ENCODE data around the gene QSOX1.
"Not testable (repeated sequence)": the region's sequence is repeated elsewhere in the genome, so short reads cannot be mapped to it uniquely, and the experiment has no call there.

Gene QSOX1

GRCh38 chr1:180192172-180192571 is 37.5 kb downstream of the QSOX1 start:
- no peak for FAIRE-seq

GRCh38 chr1:180193141-180194047 is 38.7 kb downstream of the QSOX1 start:
- no peak for FAIRE-seq

GRCh38 chr1:180194048-180194425 is 39.4 kb downstream of the QSOX1 start:
- FAIRE-seq = no peak

GRCh38 chr1:180194546-180195207 is 40.0 kb downstream of the QSOX1 start:
- no peak for FAIRE-seq

GRCh38 chr1:180195401-180195800 is 40.7 kb downstream of the QSOX1 start:
- no peak for FAIRE-seq

- no peak for FAIRE-seq
Measured at GRCh38 chr1:180195916-180196315, 41.2 kb downstream of the QSOX1 start.

- no peak for FAIRE-seq
Measured at GRCh38 chr1:180196436-180197003, 41.9 kb downstream of the QSOX1 start.

GRCh38 chr1:180197231-180197630 is 42.6 kb downstream of the QSOX1 start:
- no peak for FAIRE-seq

GRCh38 chr1:180198196-180198595 is 43.5 kb downstream of the QSOX1 start:
- no peak for FAIRE-seq

- no peak for FAIRE-seq
Measured at GRCh38 chr1:180198611-180199010, 43.9 kb downstream of the QSOX1 start.

GRCh38 chr1:180199018-180199417 is 44.3 kb downstream of the QSOX1 start:
- no peak for FAIRE-seq

- FAIRE-seq = no peak
Measured at GRCh38 chr1:180201451-180202200, 47.0 kb downstream of the QSOX1 start.

- not testable (repeated sequence) for FAIRE-seq
Measured at GRCh38 chr1:180202588-180202987, 47.9 kb downstream of the QSOX1 start.

- FAIRE-seq = no peak
Measured at GRCh38 chr1:180204231-180204630, 49.6 kb downstream of the QSOX1 start.

GRCh38 chr1:180206581-180206980 is 51.9 kb downstream of the QSOX1 start:
- no peak for FAIRE-seq

- FAIRE-seq = no peak
Measured at GRCh38 chr1:180208264-180208663, 53.6 kb downstream of the QSOX1 start.

- FAIRE-seq = no peak
Measured at GRCh38 chr1:180210008-180210620, 55.4 kb downstream of the QSOX1 start.

GRCh38 chr1:180211156-180211859 is 56.6 kb downstream of the QSOX1 start:
- FAIRE-seq = no peak

- no peak for FAIRE-seq
Measured at GRCh38 chr1:180211860-180212229, 57.2 kb downstream of the QSOX1 start.

- FAIRE-seq = no peak
Measured at GRCh38 chr1:180213401-180214170, 58.9 kb downstream of the QSOX1 start.
